Sciatic nerve (tissue), 2 donors: ENCODE results near the gene CHST15. TPM values are rescaled to one million over a fixed set of nuclear protein-coding genes. Genes with fewer than 3 reads are reported as not detected.

ENCODE experiments used
- ATAC-seq: fragments of 200-7000 bp; cut with Tn5 transposase; one replicate; pipeline ENCODE4 v1.9.1; 2020; ENCODE audit warnings: mild to moderate bottlenecking, moderate library complexity
- DNase-seq: peaks from one replicate; pipeline ENCODE4 v3.0.0-alpha.2; 2020; ENCODE audit warnings: low spot score
- intact Hi-C: fragments of 100-400 bp; cut with DNase I; formaldehyde crosslinking; loops from one replicate; pipeline ENCODE4 v1.14.2; 2022
- total RNA-seq: library from RNA; stranded (reverse); fragmentation: NEBNext Ultra II Directional; extraction: Animal tissue kit (Norgen Biotek cat#: 25700); gene quantifications from one replicate; pipeline ENCODE4 v1.2.1, GENCODE V29; 2021
- donor health status: DM: no; HTN: no; CAD: no.
- donor health status: DM: no; HTN: no; CAD: no.

The CHST15 gene
- total RNA-seq, 1 donor from 2014 or later: 31.7 TPM

GRCh38 chr10:124126145-124126982, 33.0 kb upstream of the CHST15 start:
- DNase-seq: no peak
- peak; percentile 48 for ATAC-seq
- intact Hi-C loops: loop anchor here (10.0 kb wide), 1 partner anchor 258 kb away; no protein-coding TSS in a partner anchor

GRCh38 chr10:124125305-124126116, 32.1 kb upstream of the CHST15 start:
- ATAC-seq (no peak), DNase-seq (no peak)
- intact Hi-C loops: loop anchor here (10.0 kb wide), 1 partner anchor 259 kb away; no protein-coding TSS in a partner anchor

GRCh38 chr10:124124769-124125161, 31.4 kb upstream of the CHST15 start:
- no peak for ATAC-seq
- no peak for DNase-seq
- intact Hi-C loops: loop anchor here (10.0 kb wide), 1 partner anchor 260 kb away; no protein-coding TSS in a partner anchor

- intact Hi-C loops: loop anchor here (10.0 kb wide), 1 partner anchor 261 kb away; no protein-coding TSS in a partner anchor
- DNase-seq: no peak
- ATAC-seq: no peak
Measured at GRCh38 chr10:124124123-124124768, 30.8 kb upstream of the CHST15 start.

GRCh38 chr10:124123156-124123555, 29.8 kb upstream of the CHST15 start:
- DNase-seq: no peak
- no peak for ATAC-seq
- intact Hi-C loops: loop anchor here (10.0 kb wide), 1 partner anchor 262 kb away; no protein-coding TSS in a partner anchor

- ATAC-seq (no peak), DNase-seq (no peak)
- intact Hi-C loops: loop anchor here (10.0 kb wide), 1 partner anchor 263 kb away; no protein-coding TSS in a partner anchor
Measured at GRCh38 chr10:124122211-124122610, 28.8 kb upstream of the CHST15 start.

- ATAC-seq: peak; percentile 8
- intact Hi-C loops: loop anchor here (10.0 kb wide), 1 partner anchor 264 kb away; no protein-coding TSS in a partner anchor
- DNase-seq: no peak
Measured at GRCh38 chr10:124120410-124121061, 27.1 kb upstream of the CHST15 start.

- no peak for DNase-seq
- intact Hi-C loops: loop anchor here (10.0 kb wide), 1 partner anchor 265 kb away; no protein-coding TSS in a partner anchor
- ATAC-seq: peak; percentile 59
Measured at GRCh38 chr10:124119946-124120345, 26.5 kb upstream of the CHST15 start.

- ATAC-seq: peak; percentile 25
- DNase-seq: no peak
Measured at GRCh38 chr10:124119216-124119615, 25.8 kb upstream of the CHST15 start.

GRCh38 chr10:124117833-124118232, 24.4 kb upstream of the CHST15 start:
- intact Hi-C loops: no loop called here
- no peak for ATAC-seq
- no peak for DNase-seq

More at GRCh38 chr10:124119216-124119615, 25.8 kb upstream of the CHST15 start:
- intact Hi-C loops: no loop called here

- intact Hi-C loops: no loop called here
- ATAC-seq: no peak
Measured at GRCh38 chr10:124117511-124117785, 24.1 kb upstream of the CHST15 start.

GRCh38 chr10:124116771-124117510, 23.5 kb upstream of the CHST15 start:
- DNase-seq: no peak

More at GRCh38 chr10:124117511-124117785, 24.1 kb upstream of the CHST15 start:
- DNase-seq: no peak

GRCh38 chr10:124114696-124115095, 21.3 kb upstream of the CHST15 start:
- intact Hi-C loops: no loop called here
- ATAC-seq (no peak), DNase-seq (no peak)

More at GRCh38 chr10:124116771-124117510, 23.5 kb upstream of the CHST15 start:
- no peak for ATAC-seq
- intact Hi-C loops: no loop called here

- intact Hi-C loops: no loop called here
- ATAC-seq (no peak), DNase-seq (no peak)
Measured at GRCh38 chr10:124112891-124113580, 19.6 kb upstream of the CHST15 start.

GRCh38 chr10:124110882-124111281, 17.5 kb upstream of the CHST15 start:
- no peak for ATAC-seq
- intact Hi-C loops: no loop called here
- DNase-seq: no peak

- DNase-seq: no peak
- intact Hi-C loops: no loop called here
- ATAC-seq: no peak
Measured at GRCh38 chr10:124109261-124109660, 15.9 kb upstream of the CHST15 start.

GRCh38 chr10:124107072-124107471, 13.7 kb upstream of the CHST15 start:
- intact Hi-C loops: no loop called here
- DNase-seq (no peak), ATAC-seq (no peak)
